Mucosa of descending colon (tissue), 3 donors: ENCODE measurements around the gene PRSS38. TPM values are rescaled to one million over a fixed set of nuclear protein-coding genes. Genes with fewer than 3 reads are reported as not detected.
A peak's percentile ranks its signal among the peaks of the same experiment; 100 is the strongest.

Experiments
- ATAC-seq: fragments of 200-7000 bp; cut with Tn5 transposase; one replicate; pipeline ENCODE4 v1.9.1; 2020; ENCODE audit warnings: mild to moderate bottlenecking, moderate library complexity
- DNase-seq, 3 donors: peaks; one replicate each; pipeline ENCODE4 v3.0.0-alpha.2; 2020
- H3K36me3 ChIP-seq: fragments of 200-600 bp; one replicate; pipeline ENCODE4 v1.8.0; 2021; ENCODE audit warnings: low read depth, mild to moderate bottlenecking
- H3K4me1 ChIP-seq: fragments of 200-600 bp; one replicate; pipeline ENCODE4 v1.8.0; 2021; ENCODE audit warnings: low read depth, mild to moderate bottlenecking
- H3K4me3 ChIP-seq: fragments of 200-600 bp; one replicate; pipeline ENCODE4 v1.8.0; 2021; ENCODE audit warnings: mild to moderate bottlenecking
- H3K9me3 ChIP-seq: fragments of 200-600 bp; one replicate; pipeline ENCODE4 v1.8.0; 2021; ENCODE audit warnings: mild to moderate bottlenecking
- intact Hi-C, 2 donors: fragments of 100-400 bp; cut with DNase I in 1 of 2; cut with micrococcal nuclease in 1 of 2; formaldehyde crosslinking; loops; one replicate each; pipeline versions ENCODE4 v1.11.0 to v1.11.1; 2022; cut with DNase I, micrococcal nuclease
- long read RNA-seq, 2 donors: library from polyadenylated mRNA; unstranded; transcript quantifications; one replicate each; pipeline ENCODE4 v2.0.0, GENCODE V29; 2019 to 2021
- total RNA-seq, 3 donors: library from RNA; stranded (reverse); fragmentation: NEBNext Ultra II Directional in 2 of 3; extraction: Animal tissue kit (Norgen Biotek cat#: 25700) in 2 of 3; gene quantifications; one replicate each; pipeline versions ENCODE4 v1.2.1 to v1.2.4, GENCODE V29; 2021 to 2023
- TF ChIP-seq, protein P1 (sequence below): fragments of 200-600 bp; IDR thresholded peaks from one replicate; pipeline ENCODE4 v1.8.0; 2022; ENCODE audit warnings: antibody characterized with exemption, mild to moderate bottlenecking
- donor health status: DM: no; HTN: no; CAD: no; lungs with moderate emphysema.
- donor health status: DM: no; HTN: no; CAD: no.
- donor health status: DM: no; HTN: yes; CAD: no.

The PRSS38 gene
- total RNA-seq = not detected
- long read RNA-seq, donor 1 = 0 reads
- long read RNA-seq, donor 2 = 0 reads

DNA sequence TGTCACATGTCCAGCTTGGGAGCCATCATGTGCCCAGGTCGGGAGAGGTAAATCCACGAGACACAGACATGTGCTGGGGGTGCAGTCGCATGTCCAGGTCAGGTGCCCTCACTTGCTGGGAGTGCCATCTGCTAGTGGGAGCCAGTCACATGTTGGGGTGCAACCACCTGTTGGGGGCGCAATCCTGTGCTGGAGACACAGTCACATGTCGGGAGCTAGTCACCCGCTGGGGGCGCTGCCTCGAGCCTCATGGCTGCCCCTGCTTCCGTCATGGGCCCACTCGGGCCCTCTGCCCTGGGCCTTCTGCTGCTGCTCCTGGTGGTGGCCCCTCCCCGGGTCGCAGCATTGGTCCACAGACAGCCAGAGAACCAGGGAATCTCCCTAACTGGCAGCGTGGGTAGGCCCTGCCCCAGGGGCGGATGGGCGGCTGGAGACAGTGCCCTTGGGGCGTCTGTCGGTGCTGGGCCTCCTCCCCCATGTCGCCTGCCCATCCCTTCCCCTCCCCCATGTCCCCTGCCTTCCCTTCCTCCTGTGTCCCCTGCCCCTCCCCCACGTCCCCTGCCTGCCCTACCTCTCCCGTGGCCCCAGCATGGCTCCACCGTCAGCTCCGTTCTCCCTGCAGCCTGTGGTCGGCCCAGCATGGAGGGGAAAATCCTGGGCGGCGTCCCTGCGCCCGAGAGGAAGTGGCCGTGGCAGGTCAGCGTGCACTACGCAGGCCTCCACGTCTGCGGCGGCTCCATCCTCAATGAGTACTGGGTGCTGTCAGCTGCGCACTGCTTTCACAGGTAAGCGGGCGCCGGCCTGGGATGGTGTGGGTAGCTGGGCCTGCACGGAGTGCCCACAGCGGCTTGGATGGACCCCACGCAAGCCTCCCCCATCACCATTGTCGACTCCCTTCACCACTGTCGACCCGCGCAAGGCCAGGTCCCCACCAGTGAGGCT lies at the start of gene PRSS38:
Gene PRSS38, plus strand, starts transcription at position 208 of the 942 bp plus-strand sequence. Its CDS starts 42 bp downstream, at position 250.
- Histone ChIP-seq H3K36me3 (no peaks in the 10 kb centered on the region), H3K4me1 (no peaks in the 10 kb centered on the region), H3K4me3 (no peak within 1 kb of the TSS), H3K9me3 (peaks cover 17% of the 10 kb centered on the region)
- no peak for DNase-seq
- no peak for ATAC-seq
- intact Hi-C loops = no loop called here
- TF ChIP-seq, protein P1, sequence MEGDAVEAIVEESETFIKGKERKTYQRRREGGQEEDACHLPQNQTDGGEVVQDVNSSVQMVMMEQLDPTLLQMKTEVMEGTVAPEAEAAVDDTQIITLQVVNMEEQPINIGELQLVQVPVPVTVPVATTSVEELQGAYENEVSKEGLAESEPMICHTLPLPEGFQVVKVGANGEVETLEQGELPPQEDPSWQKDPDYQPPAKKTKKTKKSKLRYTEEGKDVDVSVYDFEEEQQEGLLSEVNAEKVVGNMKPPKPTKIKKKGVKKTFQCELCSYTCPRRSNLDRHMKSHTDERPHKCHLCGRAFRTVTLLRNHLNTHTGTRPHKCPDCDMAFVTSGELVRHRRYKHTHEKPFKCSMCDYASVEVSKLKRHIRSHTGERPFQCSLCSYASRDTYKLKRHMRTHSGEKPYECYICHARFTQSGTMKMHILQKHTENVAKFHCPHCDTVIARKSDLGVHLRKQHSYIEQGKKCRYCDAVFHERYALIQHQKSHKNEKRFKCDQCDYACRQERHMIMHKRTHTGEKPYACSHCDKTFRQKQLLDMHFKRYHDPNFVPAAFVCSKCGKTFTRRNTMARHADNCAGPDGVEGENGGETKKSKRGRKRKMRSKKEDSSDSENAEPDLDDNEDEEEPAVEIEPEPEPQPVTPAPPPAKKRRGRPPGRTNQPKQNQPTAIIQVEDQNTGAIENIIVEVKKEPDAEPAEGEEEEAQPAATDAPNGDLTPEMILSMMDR = no peak

DNA sequence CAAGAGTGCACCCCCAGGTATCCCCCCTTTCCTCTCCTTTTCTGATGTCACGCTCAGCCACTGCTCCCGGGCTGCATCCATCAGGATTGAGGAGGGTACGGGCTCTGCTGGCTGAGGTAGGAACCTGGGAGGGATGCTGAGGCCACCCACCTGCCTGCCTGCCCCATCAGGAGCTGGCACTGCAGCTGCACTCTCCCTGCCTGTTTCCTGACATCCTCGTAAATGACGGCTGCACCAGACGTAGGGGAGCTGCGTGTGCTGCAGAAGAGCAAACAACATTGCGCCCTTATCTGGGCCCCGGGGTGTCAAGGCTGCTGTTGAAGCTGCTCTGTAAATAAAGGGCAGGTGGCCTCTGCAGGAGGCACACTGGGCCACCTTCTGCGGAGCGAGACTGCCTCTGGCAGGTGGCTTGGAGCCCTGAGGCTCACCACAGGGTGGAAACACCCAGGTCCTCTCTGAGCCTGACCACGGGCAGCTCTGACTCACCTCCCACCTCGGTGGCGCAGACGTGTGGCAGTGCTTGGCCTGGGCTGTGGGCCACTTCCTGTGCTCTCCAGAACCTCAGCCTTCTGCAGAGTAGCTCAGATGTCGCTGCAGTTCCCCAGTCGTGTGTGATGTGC lies 49.4 kb upstream of the PRSS38 start:
- H3K36me3 ChIP-seq = peaks cover 3% of the 10 kb centered on the region
- ATAC-seq = peak; percentile 75
- peak; percentile 41 to 88 (median 70) for DNase-seq

DNA sequence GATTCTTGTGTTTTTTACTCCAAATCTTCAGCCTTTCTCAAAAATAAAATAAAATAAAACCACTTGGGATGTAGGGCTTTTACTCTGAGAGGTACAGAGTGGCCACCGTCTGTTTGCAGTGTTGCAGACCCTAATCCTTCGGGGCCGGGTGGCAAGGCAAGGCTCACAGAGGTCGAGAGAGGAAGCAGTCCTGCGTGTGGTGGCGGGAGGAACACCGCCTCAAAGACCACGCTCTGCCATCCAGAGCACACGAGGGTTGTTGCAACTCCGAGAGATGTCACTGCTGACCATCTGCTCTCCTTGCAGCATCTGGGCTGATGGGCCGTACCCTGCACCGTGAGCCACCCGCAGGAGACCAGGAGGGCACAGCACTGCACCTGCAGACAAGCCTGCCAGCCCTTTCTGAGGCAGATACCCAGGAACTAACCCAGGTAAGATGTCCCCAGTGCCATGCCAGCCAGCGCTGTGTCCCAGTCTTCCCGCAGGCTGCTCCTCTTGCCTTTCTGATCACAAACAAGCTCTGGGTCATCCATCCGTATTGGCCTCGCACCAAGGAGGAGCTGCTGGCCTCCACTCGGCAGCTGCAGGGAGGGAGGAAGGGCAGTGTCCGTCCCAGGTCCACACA lies 48.7 kb upstream of the PRSS38 start:
- DNase-seq (peak in 1 of 3 donors; percentile 44), ATAC-seq (no peak)
- intact Hi-C loops = loop anchor here in 1 of 2 donors (10.0 kb wide), 1 partner anchor 282 kb away; no protein-coding TSS in a partner anchor
- TF ChIP-seq, protein P1 = no peak
- peaks cover 3% of the 10 kb centered on the region for H3K36me3 ChIP-seq
- H3K4me3 ChIP-seq = no peak overlapping the region
- peaks cover 18% of the 10 kb centered on the region for H3K4me1 ChIP-seq
- no peaks in the 10 kb centered on the region for H3K9me3 ChIP-seq

More for the DNA sequence above, 49.4 kb upstream of the PRSS38 start:
- H3K4me3 ChIP-seq = no peak overlapping the region
- intact Hi-C loops = loop anchor here in 1 of 2 donors (10.0 kb wide), 1 partner anchor 281 kb away; no protein-coding TSS in a partner anchor
- TF ChIP-seq, protein P1 = no peak
- H3K9me3 ChIP-seq = no peaks in the 10 kb centered on the region
- H3K4me1 ChIP-seq = peaks cover 18% of the 10 kb centered on the region

DNA sequence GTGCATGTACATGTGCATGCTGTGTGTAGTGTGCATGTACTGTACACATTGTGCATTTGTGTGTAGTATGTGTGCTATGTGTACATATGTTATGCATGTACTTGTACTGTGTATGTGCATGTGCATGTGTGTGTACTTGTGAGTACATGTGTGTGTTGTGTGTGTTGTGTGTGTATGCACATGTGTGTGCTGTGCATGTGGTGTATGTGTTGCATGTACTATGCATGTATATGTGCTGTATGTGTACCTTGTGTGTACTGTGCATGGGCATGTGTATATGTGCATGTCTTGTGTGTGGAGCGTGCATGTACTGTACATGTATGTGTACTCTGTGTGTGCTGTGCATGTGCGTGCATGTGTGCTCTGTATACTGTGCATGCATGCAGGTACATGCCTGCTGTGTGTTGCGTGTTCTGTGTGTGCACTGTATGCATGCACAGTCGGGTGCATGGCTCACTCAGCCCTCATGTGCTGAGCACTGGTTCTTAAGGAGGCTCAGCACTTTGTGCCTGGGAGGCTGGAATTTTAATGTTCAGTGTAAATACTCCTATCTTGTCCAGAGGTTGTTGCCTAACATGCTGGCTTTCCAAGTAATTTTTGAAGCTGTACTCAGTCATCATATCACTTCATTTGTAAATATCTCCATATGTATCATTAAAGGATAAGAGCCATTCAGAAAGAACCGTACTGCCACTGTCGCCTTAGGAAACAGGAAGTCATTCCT lies 47.9 kb upstream of the PRSS38 start:
- TF ChIP-seq, protein P1 = no peak
- intact Hi-C loops = loop anchor here in 1 of 2 donors (10.0 kb wide), 1 partner anchor 283 kb away; no protein-coding TSS in a partner anchor
- ATAC-seq = no peak
- Histone ChIP-seq H3K9me3 (no peaks in the 10 kb centered on the region), H3K4me3 (no peak overlapping the region), H3K36me3 (peaks cover 3% of the 10 kb centered on the region), H3K4me1 (peaks cover 11% of the 10 kb centered on the region)
- DNase-seq = no peak

DNA sequence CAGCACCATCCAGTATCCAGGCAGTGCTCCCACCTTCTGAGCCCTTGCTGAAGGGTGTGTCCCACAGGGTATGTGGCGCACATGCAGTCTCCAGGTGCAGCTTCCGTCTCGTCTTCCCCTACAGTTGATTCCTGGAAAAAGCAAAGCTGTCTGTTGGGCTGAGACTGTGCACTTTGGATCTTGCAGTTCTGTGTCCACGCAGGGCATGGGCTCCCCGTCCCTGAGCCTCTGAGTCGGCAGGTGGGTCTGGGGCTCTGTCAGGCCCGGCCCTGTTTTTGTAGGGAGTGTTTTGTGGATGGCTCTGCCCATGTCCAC lies 47.4 kb upstream of the PRSS38 start:
- intact Hi-C loops = loop anchor here in 1 of 2 donors (10.0 kb wide), 1 partner anchor 283 kb away; no protein-coding TSS in a partner anchor
- peak; percentile 8 for ATAC-seq
- TF ChIP-seq, protein P1 = no peak
- peaks cover 3% of the 10 kb centered on the region for H3K36me3 ChIP-seq
- H3K9me3 ChIP-seq = no peaks in the 10 kb centered on the region
- DNase-seq = peak in 1 of 3 donors; percentile 46
- H3K4me3 ChIP-seq = no peak overlapping the region
- H3K4me1 ChIP-seq = peaks cover 6% of the 10 kb centered on the region
